CD4-positive, alpha-beta T cell treated with Interleukin-1 beta for 1 hour (primary cell): ENCODE measurements around the gene KLRK1.
"Not testable (repeated sequence)": the region's sequence is repeated elsewhere in the genome, so short reads cannot be mapped to it uniquely, and the experiment has no call there.

ENCODE experiments used
- DNase-seq, 2 donors: peaks; one replicate each; pipeline ENCODE4 v3.0.0-alpha.2; 2020 to 2022

KLRK1 gene

GRCh38 chr12:10388624-10389413 is 1.0 kb downstream of the KLRK1 start:
- no peak for DNase-seq

GRCh38 chr12:10387498-10387897 is 2.3 kb downstream of the KLRK1 start:
- not testable (repeated sequence) for DNase-seq

- no peak for DNase-seq
These were observed 3.0 kb downstream of the KLRK1 start for GRCh38 chr12:10386857-10387256.

GRCh38 chr12:10385166-10385613 is 4.7 kb downstream of the KLRK1 start:
- no peak for DNase-seq

- no peak for DNase-seq
These were observed 5.7 kb downstream of the KLRK1 start for GRCh38 chr12:10384191-10384590.

GRCh38 chr12:10381928-10382628 is 7.8 kb downstream of the KLRK1 start:
- no peak for DNase-seq

- not testable (repeated sequence) for DNase-seq
These were observed 11.1 kb downstream of the KLRK1 start for GRCh38 chr12:10378737-10379136.

GRCh38 chr12:10374624-10375018 is 15.2 kb downstream of the KLRK1 start:
- no peak for DNase-seq

- peak in 1 of 2 donors; percentile 34 for DNase-seq
These were observed 17.3 kb downstream of the KLRK1 start for GRCh38 chr12:10372559-10372958.

- not testable (repeated sequence) for DNase-seq
These were observed 17.8 kb downstream of the KLRK1 start for GRCh38 chr12:10371893-10372535.

- DNase-seq = peak in 1 of 2 donors; percentile 32
These were observed 20.1 kb downstream of the KLRK1 start for GRCh38 chr12:10369557-10370415.

- no peak for DNase-seq
These were observed 21.4 kb downstream of the KLRK1 start for GRCh38 chr12:10368206-10369171.

GRCh38 chr12:10367714-10368113 is 22.1 kb downstream of the KLRK1 start:
- DNase-seq = not testable (repeated sequence)

GRCh38 chr12:10366875-10367274 is 23.0 kb downstream of the KLRK1 start:
- DNase-seq = no peak

GRCh38 chr12:10365696-10366405 is 24.0 kb downstream of the KLRK1 start:
- DNase-seq = no peak

GRCh38 chr12:10364815-10365622 is 24.8 kb downstream of the KLRK1 start:
- DNase-seq = peak; percentile 70 to 77

GRCh38 chr12:10363914-10364814 is 25.7 kb downstream of the KLRK1 start:
- peak; percentile 34 to 45 for DNase-seq

GRCh38 chr12:10363658-10363913 is 26.3 kb downstream of the KLRK1 start:
- DNase-seq = no peak
